ENCODE data around the gene NEAT1.
"Not testable (repeated sequence)": the region's sequence is repeated elsewhere in the genome, so short reads cannot be mapped to it uniquely, and the experiment has no call there.

DNA sequence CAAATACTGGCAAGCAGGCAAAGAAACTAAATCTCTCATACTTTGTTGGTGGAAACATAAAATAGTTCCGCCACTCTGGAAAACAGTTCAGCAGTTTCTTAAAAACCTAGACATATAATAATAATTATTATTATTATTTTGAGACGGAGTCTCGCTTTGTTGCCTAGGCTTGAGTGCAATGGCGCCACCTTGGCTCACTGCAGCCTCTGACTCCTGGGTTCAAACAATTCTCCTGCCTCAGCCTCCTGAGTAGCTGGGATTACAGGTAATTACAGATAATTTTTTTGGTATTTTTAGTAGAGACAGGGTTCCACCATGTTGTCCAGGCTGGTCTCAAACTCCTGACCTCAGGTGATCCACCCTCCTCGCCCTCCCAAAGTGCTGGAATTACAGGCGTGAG, 44.7 kb downstream of the NEAT1 start:
- not testable (repeated sequence) for TF ChIP-seq YY1 (IDR thresholded peaks at IDR 0.05; ENCODE audit: insufficient read depth, insufficient read length); SUZ12 (IDR thresholded peaks at IDR 0.05; ENCODE audit: extremely low read depth, insufficient read depth, insufficient read length); ZNF274 (IDR thresholded peaks at IDR 0.05; ENCODE audit: low read depth, low read length)
